Heart right ventricle (tissue), 16 donors: ENCODE measurements around the gene COL12A1. TPM values are rescaled to one million over a fixed set of nuclear protein-coding genes. Genes with fewer than 3 reads are reported as not detected.

ENCODE experiments used
- ATAC-seq, 8 donors: fragments of 200-7000 bp; cut with Tn5 transposase; one replicate each; pipeline ENCODE4 v1.9.1; 2020; ENCODE audit warnings: mild to moderate bottlenecking in 8 of 8, moderate library complexity in 8 of 8, moderate number of reproducible peaks in 1 of 8
- DNase-seq, 2 donors: peaks; one replicate each; pipeline ENCODE4 v3.0.0-alpha.2; 2020
- H3K27ac ChIP-seq, 10 donors: fragments of 200-600 bp; sonication (generic) in 2 of 10; one replicate each; pipeline versions ENCODE4 v1.5.0 to v1.8.0; 2020 to 2022; ENCODE audit warnings: mild to moderate bottlenecking in 3 of 10
- H3K27me3 ChIP-seq, 7 donors: fragments of 200-600 bp; one replicate each; pipeline ENCODE4 v1.8.0; 2021 to 2022; ENCODE audit warnings: mild to moderate bottlenecking in 2 of 7
- H3K36me3 ChIP-seq, 9 donors: fragments of 200-600 bp; sonication (generic) in 1 of 9; one replicate each; pipeline versions ENCODE4 v1.5.0 to v1.8.0; 2020 to 2022; ENCODE audit warnings: mild to moderate bottlenecking in 2 of 9
- H3K4me1 ChIP-seq, 9 donors: fragments of 200-600 bp; sonication (generic) in 1 of 9; one replicate each; pipeline versions ENCODE4 v1.5.0 to v1.8.0; 2020 to 2022; ENCODE audit warnings: mild to moderate bottlenecking in 4 of 9
- H3K4me3 ChIP-seq, 10 donors: fragments of 200-600 bp; sonication (generic) in 2 of 10; one replicate each; pipeline versions ENCODE4 v1.5.0 to v1.8.0; 2020 to 2022; ENCODE audit warnings: mild to moderate bottlenecking in 7 of 10, moderate library complexity in 2 of 10
- H3K9me3 ChIP-seq, 11 donors: fragments of 200-600 bp in 10 of 11; sonication (generic) in 2 of 11; one replicate each; pipeline versions ENCODE4 v1.5.0 to v1.8.0; 2013 to 2022; ENCODE audit warnings: mild to moderate bottlenecking in 2 of 11, control low read depth in 1 of 11, moderate library complexity in 1 of 11
- CTCF ChIP-seq, 9 donors: fragments of 200-600 bp; sonication (generic) in 2 of 9; IDR thresholded peaks; one replicate each; pipeline versions ENCODE4 v1.5.0 to v1.8.0; 2021 to 2022; ENCODE audit warnings: antibody characterized with exemption in 9 of 9, mild to moderate bottlenecking in 5 of 9, moderate library complexity in 1 of 9
- WGBS, 2 donors: extraction: QIAGEN DNeasy Blood & Tissue Kit; methylation state at CpG; one replicate each; pipeline ENCODE4 v1.1.7; 2013; ENCODE audit warnings: inconsistent platforms in 1 of 2; 5-methylcytosine and 5-hydroxymethylcytosine counted together
- intact Hi-C, 10 donors: fragments of 100-400 bp; cut with DNase I; formaldehyde crosslinking; loops; one replicate each; pipeline versions ENCODE4 v1.11.1 to v1.14.2; 2022
- polyA plus RNA-seq, 2 donors: library from polyadenylated mRNA; stranded (reverse); fragments of 200-250 nt; gene quantifications; one replicate each; pipeline ENCODE4 v1.2.3, GENCODE V29; 2013
- total RNA-seq, 10 donors: library from RNA; stranded (reverse); fragmentation: NEBNext Ultra II Directional in 3 of 10; extraction: Animal tissue kit (Norgen Biotek cat#: 25700) in 3 of 10; gene quantifications; one replicate each; pipeline versions ENCODE4 v1.2.1 to v1.2.4, GENCODE V29; 2021 to 2023
- donor health status: Arrhythmogenic right ventricular cardiomyopathy.
- donor health status: ischemic (EF 13 %, LVEDD 7.1; RV severe dilation, severe dysfunction).
- donor health status: healthy with polysubstance abuse.
- donor health status: DM: no; HTN: yes; CAD: no.
- donor health status: DM: no; HTN: no; CAD: no.
- donor health status: ischemic (EF 25% LVEDD 6.9; RV normal size, moderate dysfunction).
- donor health status: ischemic (EF 25% LVEDD 5.7; RV mildly dilated, moderate dysfunction).
- donor health status: healthy.
- donor health status: DM: yes; HTN: yes; CAD: no.
- donor health status: Ischemic cardiomyopathy.
- donor health status: ischemic (EF 35%, LVEDD 5.7; RV mildly dilated, moderate dysfunction).
- donor health status: nonischemic (EF 11% LVEDD 7.7; RV severe dilation, severe dysfunction).
- donor health status: DM: yes; HTN: yes; CAD: no.
- donor health status: PGD.
- donor health status: ischemic (EF 29% LVEDD 5.4; RV normal size, mild dysfunction).
- donor health status: nonischemic (EF 23%, LVEDD 6.1; RV moderate dilation, normal function).

The COL12A1 gene
- total and polyA plus RNA-seq, 12 donors: 5.7 to 27.0 (median 16.1) TPM

- WGBS, 2 donors: 89 to 94% methylated on average over 2 of the region's 2 CpGs
- intact Hi-C loops: no loop called here
- Histone ChIP-seq H3K27ac (no peak overlapping the region), H3K27me3 (peaks cover 0 to 7% (median 0%) of the 10 kb centered on the region in 7 donors), H3K4me1 (no peaks in the 10 kb centered on the region), H3K4me3 (no peak overlapping the region), H3K36me3 (peaks cover 0 to 8% (median 0%) of the 10 kb centered on the region in 9 donors), H3K9me3 (no peaks in the 10 kb centered on the region)
- no peak for TF ChIP-seq CTCF (IDR thresholded peaks at IDR 0.05)
- ATAC-seq: no peak
- no peak for DNase-seq
These were observed 126.3 kb downstream of the COL12A1 start for GRCh38 chr6:75079589-75079988.

DNA sequence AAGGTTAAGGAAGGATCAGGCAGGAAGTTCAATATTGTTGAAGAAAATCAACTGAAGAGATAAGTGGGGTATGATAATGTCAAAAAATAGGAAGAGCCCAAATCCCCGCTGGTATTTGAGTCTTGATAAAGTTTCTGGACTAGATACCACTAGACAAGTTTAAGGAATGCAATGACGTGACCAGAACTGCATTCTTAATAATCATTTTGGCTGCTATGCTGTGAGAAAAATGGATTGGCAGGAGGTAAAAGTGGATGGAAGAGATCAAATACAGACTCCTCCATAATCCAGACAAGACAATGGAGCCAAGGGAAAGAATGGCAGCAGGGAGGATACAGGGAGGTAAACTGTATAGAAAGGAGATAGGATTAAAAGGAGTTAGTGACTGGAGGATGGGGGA is 128.2 kb downstream of the COL12A1 start:
- no peak for TF ChIP-seq CTCF (IDR thresholded peaks at IDR 0.05)
- WGBS, 2 donors: 43 to 46% methylated on average over 2 of the region's 2 CpGs
- Histone ChIP-seq H3K27me3 (no peaks in the 10 kb centered on the region), H3K4me1 (no peaks in the 10 kb centered on the region), H3K9me3 (no peaks in the 10 kb centered on the region), H3K36me3 (no peaks in the 10 kb centered on the region), H3K27ac (no peak overlapping the region), H3K4me3 (no peak overlapping the region)
- DNase-seq: no peak
- intact Hi-C loops: no loop called here
- ATAC-seq: no peak

GRCh38 chr6:75076009-75076408 is 129.8 kb downstream of the COL12A1 start:
- ATAC-seq (no peak), DNase-seq (no peak)
- intact Hi-C loops: no loop called here
- Histone ChIP-seq H3K27ac (no peak overlapping the region), H3K4me1 (no peaks in the 10 kb centered on the region), H3K36me3 (no peaks in the 10 kb centered on the region), H3K27me3 (no peaks in the 10 kb centered on the region), H3K9me3 (peaks cover 0 to under 1% (median 0%) of the 10 kb centered on the region in 11 donors), H3K4me3 (no peak overlapping the region)
- WGBS, 2 donors: 80 to 84% methylated on average over 5 of the region's 5 CpGs
- TF ChIP-seq CTCF (IDR thresholded peaks at IDR 0.05): no peak

GRCh38 chr6:75070244-75070643 is 135.6 kb downstream of the COL12A1 start:
- H3K27ac ChIP-seq: no peak overlapping the region
- no peak for TF ChIP-seq CTCF (IDR thresholded peaks at IDR 0.05)
- no peaks in the 10 kb centered on the region for H3K27me3 ChIP-seq
- no peaks in the 10 kb centered on the region for H3K36me3 ChIP-seq
- ATAC-seq: no peak
- H3K4me3 ChIP-seq: no peak overlapping the region
- WGBS, 2 donors: 89 to 90% methylated on average over 1 of the region's 1 CpG
- peaks cover 0 to 27% (median 0%) of the 10 kb centered on the region in 11 donors for H3K9me3 ChIP-seq
- intact Hi-C loops: no loop called here
- no peak for DNase-seq
- H3K4me1 ChIP-seq: no peaks in the 10 kb centered on the region
